GM23338 (cell line): Measurements from ENCODE around the gene SORCS2. TPM values are rescaled to one million over a fixed set of nuclear protein-coding genes. Genes with fewer than 3 reads are reported as not detected.

Source experiments
- EZH2 ChIP-seq: fragments of 200-600 bp; sonication (generic); IDR thresholded peaks from one replicate; pipeline ENCODE4 v1.8.0; 2017; ENCODE audit warnings: antibody characterized with exemption, mild to moderate bottlenecking, low read depth; ENCODE audit not compliant: unreplicated experiment
- ZNF114 ChIP-seq: fragments of 250-450 bp; sonication (Bioruptor Pico); IDR thresholded peaks from 2 replicates; pipeline ENCODE4 v1.5.0; 2020; ENCODE audit warnings: mild to moderate bottlenecking, moderate library complexity
- ZNF331 ChIP-seq: fragments of 250-450 bp; sonication (Bioruptor Pico); IDR thresholded peaks from 2 replicates; pipeline ENCODE4 v1.5.0; 2020; ENCODE audit warnings: low read depth, mild to moderate bottlenecking, moderate library complexity
- polyA plus RNA-seq: library from polyadenylated mRNA; unstranded; fragments of >200 nt; fragmentation: Nextera tagmentation; extraction: Ambion mirVana; gene quantifications from 2 replicates; pipeline ENCODE4 v1.2.1, GENCODE V29; 2016
- total RNA-seq: library from RNA; depleted of rRNA; stranded (reverse); fragments of >200 nt; shearing (Covaris generic); gene quantifications from 2 replicates; pipeline ENCODE4 v1.2.3, GENCODE V29; 2014
- TF ChIP-seq, protein P1 (sequence below): fragments of 250-450 bp; sonication (Bioruptor Pico); IDR thresholded peaks from 2 replicates; pipeline ENCODE4 v1.5.0; 2020; ENCODE audit warnings: mild to moderate bottlenecking, moderate library complexity
- TF ChIP-seq, protein P2 (sequence below): IDR thresholded peaks from one replicate; pipeline ENCODE4 v1.6.1; 2018; ENCODE audit warnings: antibody characterized with exemption; ENCODE audit not compliant: unreplicated experiment
- TF ChIP-seq, protein P3 (sequence below): IDR thresholded peaks from 2 replicates; pipeline ENCODE4 v1.6.1; 2016; ENCODE audit warnings: antibody characterized with exemption

The SORCS2 gene
- total and polyA plus RNA-seq, 2 experiments from 2014 or later, result 0.47 to 2.4 TPM

DNA sequence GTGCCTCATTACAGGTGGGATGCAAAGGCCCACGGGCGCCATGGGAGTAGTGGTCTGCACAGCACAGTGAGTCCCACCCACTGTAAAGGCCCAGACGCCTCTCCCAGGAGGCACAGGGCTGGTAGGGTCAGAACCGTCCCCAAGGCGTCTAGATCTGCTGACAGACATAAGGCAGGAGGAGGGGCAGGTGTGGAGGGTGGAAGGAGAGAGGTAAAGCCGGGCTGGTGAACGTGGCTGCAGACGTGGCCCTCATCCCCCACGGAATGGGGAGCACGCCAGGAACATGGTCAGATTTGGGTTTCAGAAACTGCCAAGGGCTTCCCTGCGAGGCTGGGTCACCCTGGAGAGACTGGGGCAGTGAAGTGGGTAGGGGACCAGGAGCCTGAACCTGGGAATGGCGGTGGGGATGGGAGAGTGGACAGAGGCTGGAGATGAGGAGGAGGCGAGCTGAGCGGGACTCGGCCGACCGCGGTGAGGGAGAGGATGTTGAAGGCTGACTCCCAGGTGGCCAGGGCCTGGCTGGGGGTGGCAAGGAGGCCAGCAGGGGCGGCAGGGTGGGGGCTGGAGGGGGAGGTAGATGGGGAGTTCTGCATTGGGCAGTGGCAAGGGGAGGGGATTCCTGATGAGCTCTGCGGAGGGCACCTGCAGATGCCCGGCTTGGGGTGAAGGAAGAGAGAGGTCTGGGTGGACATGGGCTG lies 562.4 kb downstream of the SORCS2 start (continued):
- TF ChIP-seq, protein P1, sequence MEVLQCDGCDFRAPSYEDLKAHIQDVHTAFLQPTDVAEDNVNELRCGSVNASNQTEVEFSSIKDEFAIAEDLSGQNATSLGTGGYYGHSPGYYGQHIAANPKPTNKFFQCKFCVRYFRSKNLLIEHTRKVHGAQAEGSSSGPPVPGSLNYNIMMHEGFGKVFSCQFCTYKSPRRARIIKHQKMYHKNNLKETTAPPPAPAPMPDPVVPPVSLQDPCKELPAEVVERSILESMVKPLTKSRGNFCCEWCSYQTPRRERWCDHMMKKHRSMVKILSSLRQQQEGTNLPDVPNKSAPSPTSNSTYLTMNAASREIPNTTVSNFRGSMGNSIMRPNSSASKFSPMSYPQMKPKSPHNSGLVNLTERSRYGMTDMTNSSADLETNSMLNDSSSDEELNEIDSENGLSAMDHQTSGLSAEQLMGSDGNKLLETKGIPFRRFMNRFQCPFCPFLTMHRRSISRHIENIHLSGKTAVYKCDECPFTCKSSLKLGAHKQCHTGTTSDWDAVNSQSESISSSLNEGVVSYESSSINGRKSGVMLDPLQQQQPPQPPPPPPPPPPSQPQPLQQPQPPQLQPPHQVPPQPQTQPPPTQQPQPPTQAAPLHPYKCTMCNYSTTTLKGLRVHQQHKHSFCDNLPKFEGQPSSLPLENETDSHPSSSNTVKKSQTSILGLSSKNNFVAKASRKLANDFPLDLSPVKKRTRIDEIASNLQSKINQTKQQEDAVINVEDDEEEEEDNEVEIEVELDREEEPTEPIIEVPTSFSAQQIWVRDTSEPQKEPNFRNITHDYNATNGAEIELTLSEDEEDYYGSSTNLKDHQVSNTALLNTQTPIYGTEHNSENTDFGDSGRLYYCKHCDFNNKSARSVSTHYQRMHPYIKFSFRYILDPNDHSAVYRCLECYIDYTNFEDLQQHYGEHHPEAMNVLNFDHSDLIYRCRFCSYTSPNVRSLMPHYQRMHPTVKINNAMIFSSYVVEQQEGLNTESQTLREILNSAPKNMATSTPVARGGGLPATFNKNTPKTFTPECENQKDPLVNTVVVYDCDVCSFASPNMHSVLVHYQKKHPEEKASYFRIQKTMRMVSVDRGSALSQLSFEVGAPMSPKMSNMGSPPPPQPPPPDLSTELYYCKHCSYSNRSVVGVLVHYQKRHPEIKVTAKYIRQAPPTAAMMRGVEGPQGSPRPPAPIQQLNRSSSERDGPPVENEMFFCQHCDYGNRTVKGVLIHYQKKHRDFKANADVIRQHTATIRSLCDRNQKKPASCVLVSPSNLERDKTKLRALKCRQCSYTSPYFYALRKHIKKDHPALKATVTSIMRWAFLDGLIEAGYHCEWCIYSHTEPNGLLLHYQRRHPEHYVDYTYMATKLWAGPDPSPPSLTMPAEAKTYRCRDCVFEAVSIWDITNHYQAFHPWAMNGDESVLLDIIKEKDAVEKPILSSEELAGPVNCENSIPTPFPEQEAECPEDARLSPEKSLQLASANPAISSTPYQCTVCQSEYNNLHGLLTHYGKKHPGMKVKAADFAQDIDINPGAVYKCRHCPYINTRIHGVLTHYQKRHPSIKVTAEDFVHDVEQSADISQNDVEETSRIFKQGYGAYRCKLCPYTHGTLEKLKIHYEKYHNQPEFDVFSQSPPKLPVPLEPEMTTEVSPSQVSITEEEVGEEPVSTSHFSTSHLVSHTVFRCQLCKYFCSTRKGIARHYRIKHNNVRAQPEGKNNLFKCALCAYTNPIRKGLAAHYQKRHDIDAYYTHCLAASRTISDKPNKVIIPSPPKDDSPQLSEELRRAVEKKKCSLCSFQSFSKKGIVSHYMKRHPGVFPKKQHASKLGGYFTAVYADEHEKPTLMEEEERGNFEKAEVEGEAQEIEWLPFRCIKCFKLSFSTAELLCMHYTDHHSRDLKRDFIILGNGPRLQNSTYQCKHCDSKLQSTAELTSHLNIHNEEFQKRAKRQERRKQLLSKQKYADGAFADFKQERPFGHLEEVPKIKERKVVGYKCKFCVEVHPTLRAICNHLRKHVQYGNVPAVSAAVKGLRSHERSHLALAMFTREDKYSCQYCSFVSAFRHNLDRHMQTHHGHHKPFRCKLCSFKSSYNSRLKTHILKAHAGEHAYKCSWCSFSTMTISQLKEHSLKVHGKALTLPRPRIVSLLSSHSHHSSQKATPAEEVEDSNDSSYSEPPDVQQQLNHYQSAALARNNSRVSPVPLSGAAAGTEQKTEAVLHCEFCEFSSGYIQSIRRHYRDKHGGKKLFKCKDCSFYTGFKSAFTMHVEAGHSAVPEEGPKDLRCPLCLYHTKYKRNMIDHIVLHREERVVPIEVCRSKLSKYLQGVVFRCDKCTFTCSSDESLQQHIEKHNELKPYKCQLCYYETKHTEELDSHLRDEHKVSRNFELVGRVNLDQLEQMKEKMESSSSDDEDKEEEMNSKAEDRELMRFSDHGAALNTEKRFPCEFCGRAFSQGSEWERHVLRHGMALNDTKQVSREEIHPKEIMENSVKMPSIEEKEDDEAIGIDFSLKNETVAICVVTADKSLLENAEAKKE (CRISPR knock-in tag), result no peak
- no peak for TF ChIP-seq EZH2
- no peak for TF ChIP-seq ZNF114 (CRISPR knock-in tag)
- TF ChIP-seq, protein P2, sequence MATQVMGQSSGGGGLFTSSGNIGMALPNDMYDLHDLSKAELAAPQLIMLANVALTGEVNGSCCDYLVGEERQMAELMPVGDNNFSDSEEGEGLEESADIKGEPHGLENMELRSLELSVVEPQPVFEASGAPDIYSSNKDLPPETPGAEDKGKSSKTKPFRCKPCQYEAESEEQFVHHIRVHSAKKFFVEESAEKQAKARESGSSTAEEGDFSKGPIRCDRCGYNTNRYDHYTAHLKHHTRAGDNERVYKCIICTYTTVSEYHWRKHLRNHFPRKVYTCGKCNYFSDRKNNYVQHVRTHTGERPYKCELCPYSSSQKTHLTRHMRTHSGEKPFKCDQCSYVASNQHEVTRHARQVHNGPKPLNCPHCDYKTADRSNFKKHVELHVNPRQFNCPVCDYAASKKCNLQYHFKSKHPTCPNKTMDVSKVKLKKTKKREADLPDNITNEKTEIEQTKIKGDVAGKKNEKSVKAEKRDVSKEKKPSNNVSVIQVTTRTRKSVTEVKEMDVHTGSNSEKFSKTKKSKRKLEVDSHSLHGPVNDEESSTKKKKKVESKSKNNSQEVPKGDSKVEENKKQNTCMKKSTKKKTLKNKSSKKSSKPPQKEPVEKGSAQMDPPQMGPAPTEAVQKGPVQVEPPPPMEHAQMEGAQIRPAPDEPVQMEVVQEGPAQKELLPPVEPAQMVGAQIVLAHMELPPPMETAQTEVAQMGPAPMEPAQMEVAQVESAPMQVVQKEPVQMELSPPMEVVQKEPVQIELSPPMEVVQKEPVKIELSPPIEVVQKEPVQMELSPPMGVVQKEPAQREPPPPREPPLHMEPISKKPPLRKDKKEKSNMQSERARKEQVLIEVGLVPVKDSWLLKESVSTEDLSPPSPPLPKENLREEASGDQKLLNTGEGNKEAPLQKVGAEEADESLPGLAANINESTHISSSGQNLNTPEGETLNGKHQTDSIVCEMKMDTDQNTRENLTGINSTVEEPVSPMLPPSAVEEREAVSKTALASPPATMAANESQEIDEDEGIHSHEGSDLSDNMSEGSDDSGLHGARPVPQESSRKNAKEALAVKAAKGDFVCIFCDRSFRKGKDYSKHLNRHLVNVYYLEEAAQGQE, result no peak
- TF ChIP-seq, protein P3, sequence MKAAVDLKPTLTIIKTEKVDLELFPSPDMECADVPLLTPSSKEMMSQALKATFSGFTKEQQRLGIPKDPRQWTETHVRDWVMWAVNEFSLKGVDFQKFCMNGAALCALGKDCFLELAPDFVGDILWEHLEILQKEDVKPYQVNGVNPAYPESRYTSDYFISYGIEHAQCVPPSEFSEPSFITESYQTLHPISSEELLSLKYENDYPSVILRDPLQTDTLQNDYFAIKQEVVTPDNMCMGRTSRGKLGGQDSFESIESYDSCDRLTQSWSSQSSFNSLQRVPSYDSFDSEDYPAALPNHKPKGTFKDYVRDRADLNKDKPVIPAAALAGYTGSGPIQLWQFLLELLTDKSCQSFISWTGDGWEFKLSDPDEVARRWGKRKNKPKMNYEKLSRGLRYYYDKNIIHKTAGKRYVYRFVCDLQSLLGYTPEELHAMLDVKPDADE, result no peak
- TF ChIP-seq ZNF331, result no peak
